Neutrophil (primary cell): Measurements from ENCODE around the gene TMEM231.
A peak's percentile ranks its signal among the peaks of the same experiment; 100 is the strongest.
"Not testable (repeated sequence)": the region's sequence is repeated elsewhere in the genome, so short reads cannot be mapped to it uniquely, and the experiment has no call there.

ENCODE experiments used
- H3K27ac ChIP-seq: fragments of 200-600 bp; sonication (generic); 2 replicates; pipeline ENCODE4 v1.5.1; 2016; ENCODE audit warnings: mild to moderate bottlenecking, moderate library complexity
- H3K27me3 ChIP-seq: fragments of 200-600 bp; sonication (generic); 2 replicates; pipeline ENCODE4 v1.6.0; 2016; ENCODE audit warnings: mild to moderate bottlenecking
- H3K36me3 ChIP-seq: fragments of 200-600 bp; sonication (generic); 2 replicates; pipeline ENCODE4 v1.5.1; 2017
- H3K4me1 ChIP-seq, 2 experiments: fragments of 200-600 bp in 1 of 2; sonication (generic) in 1 of 2; 1 replicate in 1 of 2; 2 replicates in 1 of 2; pipeline versions ENCODE4 v1.5.1 to v1.6.1; 2013 to 2016; ENCODE audit warnings: low read depth in 1 of 2, low read length in 1 of 2, mild to moderate bottlenecking in 1 of 2, moderate library complexity in 1 of 2; ENCODE audit not compliant: control insufficient read depth in 1 of 2, insufficient read depth in 1 of 2
- H3K4me3 ChIP-seq, 2 experiments: fragments of 200-600 bp in 1 of 2; sonication (generic) in 1 of 2; 1 replicate in 1 of 2; 2 replicates in 1 of 2; pipeline ENCODE4 v1.5.1; 2013 to 2016; ENCODE audit warnings: low read depth in 1 of 2, low read length in 1 of 2, mild to moderate bottlenecking in 1 of 2, moderate library complexity in 1 of 2
- H3K9me3 ChIP-seq: fragments of 200-600 bp; sonication (generic); 2 replicates; pipeline ENCODE4 v1.5.1; 2016
- TF ChIP-seq, protein P1 (sequence below): fragments of 200-600 bp; sonication (generic); IDR thresholded peaks from 2 replicates; pipeline ENCODE4 v1.5.1; 2016; ENCODE audit warnings: antibody characterized with exemption

Gene TMEM231

DNA sequence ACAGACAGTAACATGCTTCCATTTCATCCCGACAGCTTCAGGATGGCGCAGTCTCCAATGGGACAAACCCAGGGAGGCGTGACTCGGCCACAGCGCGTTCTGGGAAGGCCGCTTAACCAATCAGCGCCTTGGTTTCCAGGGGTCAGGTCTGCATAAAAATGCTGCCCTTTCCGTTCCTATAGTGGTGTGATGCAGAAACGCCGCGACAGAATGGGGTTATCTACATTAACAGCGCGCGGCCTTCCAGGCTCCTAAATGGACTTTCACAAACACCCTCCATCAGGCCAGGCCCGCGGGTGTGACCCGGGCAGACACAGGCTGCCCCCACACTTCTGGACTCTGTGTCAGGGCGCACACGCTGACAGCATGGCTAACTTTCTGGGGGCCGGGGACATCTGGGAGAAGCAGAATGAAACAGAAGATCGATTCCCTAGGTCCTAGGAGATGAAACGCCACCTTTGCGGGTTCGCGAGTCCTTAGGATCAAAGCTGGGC, 792 bp downstream of the TMEM231 start:
- peaks cover 16 to 17% of the 10 kb centered on the region in 2 experiments for H3K4me1 ChIP-seq

DNA sequence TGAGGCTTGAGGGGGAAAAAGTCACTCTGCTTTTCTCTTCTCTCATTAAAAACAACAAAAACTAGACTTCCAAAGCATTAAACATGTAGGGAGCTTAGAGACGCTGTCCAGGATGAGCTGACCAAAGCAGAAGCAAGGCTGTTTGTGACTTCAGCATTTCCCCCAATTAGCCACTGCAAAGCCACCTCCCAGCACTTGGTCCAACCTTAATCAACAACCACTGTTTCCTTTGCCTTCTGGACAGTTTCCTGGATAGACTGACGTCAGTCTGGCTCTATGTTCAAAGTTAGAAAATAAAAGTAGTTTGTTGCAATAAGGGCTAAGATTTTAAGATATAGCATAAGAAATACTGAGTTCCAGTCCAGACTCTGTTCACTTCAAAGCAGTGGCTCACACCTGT, 3.1 kb downstream of the TMEM231 start:
- H3K9me3 ChIP-seq, result no peaks in the 10 kb centered on the region
- peaks cover 16 to 17% of the 10 kb centered on the region in 2 experiments for H3K4me1 ChIP-seq
- no peaks in the 10 kb centered on the region for H3K36me3 ChIP-seq
- H3K27ac ChIP-seq, result no peak overlapping the region
- TF ChIP-seq, protein P1, sequence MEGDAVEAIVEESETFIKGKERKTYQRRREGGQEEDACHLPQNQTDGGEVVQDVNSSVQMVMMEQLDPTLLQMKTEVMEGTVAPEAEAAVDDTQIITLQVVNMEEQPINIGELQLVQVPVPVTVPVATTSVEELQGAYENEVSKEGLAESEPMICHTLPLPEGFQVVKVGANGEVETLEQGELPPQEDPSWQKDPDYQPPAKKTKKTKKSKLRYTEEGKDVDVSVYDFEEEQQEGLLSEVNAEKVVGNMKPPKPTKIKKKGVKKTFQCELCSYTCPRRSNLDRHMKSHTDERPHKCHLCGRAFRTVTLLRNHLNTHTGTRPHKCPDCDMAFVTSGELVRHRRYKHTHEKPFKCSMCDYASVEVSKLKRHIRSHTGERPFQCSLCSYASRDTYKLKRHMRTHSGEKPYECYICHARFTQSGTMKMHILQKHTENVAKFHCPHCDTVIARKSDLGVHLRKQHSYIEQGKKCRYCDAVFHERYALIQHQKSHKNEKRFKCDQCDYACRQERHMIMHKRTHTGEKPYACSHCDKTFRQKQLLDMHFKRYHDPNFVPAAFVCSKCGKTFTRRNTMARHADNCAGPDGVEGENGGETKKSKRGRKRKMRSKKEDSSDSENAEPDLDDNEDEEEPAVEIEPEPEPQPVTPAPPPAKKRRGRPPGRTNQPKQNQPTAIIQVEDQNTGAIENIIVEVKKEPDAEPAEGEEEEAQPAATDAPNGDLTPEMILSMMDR, result no peak
- H3K27me3 ChIP-seq, result peaks cover 35% of the 10 kb centered on the region
- no peak overlapping the region for H3K4me3 ChIP-seq

More for the DNA sequence above, 792 bp downstream of the TMEM231 start:
- Histone ChIP-seq H3K27me3 (peaks cover 55% of the 10 kb centered on the region), H3K27ac (no peak overlapping the region), H3K4me3 (peak overlapping the region; percentile 78 to 89), H3K36me3 (no peaks in the 10 kb centered on the region), H3K9me3 (no peaks in the 10 kb centered on the region)
- TF ChIP-seq, protein P1, result no peak

DNA sequence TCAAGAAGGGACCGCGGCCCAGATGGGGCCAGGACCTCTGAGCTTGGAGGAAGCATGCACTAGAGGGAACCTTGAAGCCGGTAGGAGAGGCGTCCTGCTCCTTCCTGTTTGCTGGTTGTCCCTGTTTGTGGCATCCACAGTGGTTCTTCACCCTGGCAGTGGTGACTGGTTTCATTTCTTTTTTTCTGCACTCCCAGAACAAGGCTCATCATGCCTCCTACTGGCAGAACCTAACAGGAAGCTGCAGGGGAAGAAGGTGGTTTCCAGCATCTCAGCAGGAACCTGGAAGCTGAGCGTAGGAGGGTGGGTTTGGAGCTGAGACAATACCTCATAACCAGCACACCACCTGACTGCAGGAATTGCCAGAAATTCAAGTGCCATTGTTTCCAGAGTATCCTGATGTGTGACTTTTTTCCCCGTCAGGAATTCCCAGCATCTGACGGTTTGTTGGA, 5.8 kb downstream of the TMEM231 start:
- TF ChIP-seq, protein P1, result no peak
- no peaks in the 10 kb centered on the region for H3K36me3 ChIP-seq
- peaks cover 27% of the 10 kb centered on the region for H3K27me3 ChIP-seq
- H3K9me3 ChIP-seq, result no peaks in the 10 kb centered on the region
- H3K4me3 ChIP-seq, result no peak overlapping the region
- H3K4me1 ChIP-seq, result peaks cover 2% of the 10 kb centered on the region in 2 experiments
- H3K27ac ChIP-seq, result no peak overlapping the region

DNA sequence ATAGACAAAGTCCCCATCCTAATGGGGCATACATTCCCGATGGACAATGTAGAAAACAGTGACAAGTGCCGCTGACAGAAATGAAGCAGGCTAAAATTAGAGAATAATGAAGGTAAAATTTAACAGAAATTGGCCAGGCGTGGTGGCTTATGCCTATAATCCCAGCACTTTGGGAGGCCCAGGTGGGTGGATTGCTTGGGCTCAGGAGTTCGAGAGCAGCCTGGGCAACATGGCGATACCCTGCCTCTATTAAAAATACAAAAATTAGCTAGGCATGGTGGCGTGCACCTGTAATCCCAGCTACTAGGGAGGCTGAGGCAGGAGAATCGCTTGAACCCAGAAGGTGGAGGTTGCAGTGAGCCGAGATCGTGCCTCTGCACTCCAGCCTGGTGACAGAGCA, 7.6 kb downstream of the TMEM231 start:
- not testable (repeated sequence) for H3K36me3 ChIP-seq, H3K27me3 ChIP-seq, H3K9me3 ChIP-seq, H3K4me1 ChIP-seq, H3K27ac ChIP-seq, H3K4me3 ChIP-seq

DNA sequence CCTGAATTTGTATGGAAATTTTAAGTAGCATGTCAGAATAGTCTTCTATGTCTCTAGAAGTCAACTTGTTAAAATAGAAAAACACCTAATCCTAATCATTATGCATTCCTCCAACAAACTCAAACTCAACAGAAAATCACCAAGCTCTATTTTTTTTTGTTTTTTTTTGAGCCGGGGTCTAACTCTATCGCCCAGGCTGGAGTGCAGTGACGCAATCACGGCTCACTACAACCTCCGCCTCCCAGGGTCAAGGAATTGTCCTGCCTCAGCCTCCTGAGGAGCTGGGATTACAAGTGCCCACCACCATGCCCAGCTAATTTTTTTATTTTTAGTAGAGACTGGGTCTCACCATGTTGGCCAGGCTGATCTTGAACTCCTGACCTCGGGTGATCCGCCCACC, 9.8 kb downstream of the TMEM231 start:
- H3K27me3 ChIP-seq, result no peaks in the 10 kb centered on the region
- TF ChIP-seq, protein P1, result no peak
- no peak overlapping the region for H3K4me3 ChIP-seq
- no peaks in the 10 kb centered on the region for H3K36me3 ChIP-seq
- no peaks in the 10 kb centered on the region for H3K9me3 ChIP-seq
- H3K27ac ChIP-seq, result no peak overlapping the region
- no peaks in the 10 kb centered on the region for H3K4me1 ChIP-seq

DNA sequence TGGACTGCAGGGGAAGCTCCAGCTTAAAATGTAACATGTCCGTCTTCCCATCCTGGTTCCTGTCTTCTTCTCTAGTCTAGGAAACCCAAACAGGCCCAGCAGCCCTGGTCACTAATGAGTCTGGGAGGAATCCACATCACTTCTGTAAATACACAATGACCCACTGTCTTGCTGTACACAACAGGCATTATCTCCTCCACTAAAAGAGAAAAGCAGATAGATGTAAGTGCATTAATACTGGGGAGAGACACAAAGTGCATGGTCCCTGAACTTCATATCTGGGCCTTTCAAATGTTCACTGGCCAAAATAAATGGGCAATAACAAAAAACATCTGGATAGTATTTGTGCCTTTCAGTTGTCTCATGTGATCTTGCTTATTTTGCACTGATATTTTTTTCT, 10.2 kb downstream of the TMEM231 start:
- H3K27ac ChIP-seq, H3K9me3 ChIP-seq, H3K4me1 ChIP-seq: not testable (repeated sequence)

DNA sequence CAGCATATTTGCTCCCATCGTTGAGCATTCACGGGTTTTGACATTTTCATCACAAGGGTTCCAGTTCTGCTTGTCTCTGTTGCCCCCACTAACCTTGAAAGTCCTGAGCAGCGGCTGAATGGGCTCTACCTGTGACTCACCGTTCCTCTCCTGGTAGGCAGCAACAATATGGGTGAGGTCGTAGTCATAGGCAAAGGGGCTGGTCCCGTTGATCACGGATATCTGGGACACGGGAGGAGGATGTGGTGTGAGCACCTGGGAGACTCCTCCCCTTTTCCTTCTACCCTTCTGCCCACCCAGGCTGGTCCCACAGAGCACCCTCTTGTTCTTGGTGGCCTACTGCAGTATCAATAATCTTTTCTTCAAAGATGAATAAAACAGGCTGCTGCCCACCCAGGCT, 13.6 kb downstream of the TMEM231 start:
- H3K4me3 ChIP-seq, H3K4me1 ChIP-seq, H3K27me3 ChIP-seq, H3K36me3 ChIP-seq, H3K27ac ChIP-seq, H3K9me3 ChIP-seq: not testable (repeated sequence)

More for the DNA sequence above, 10.2 kb downstream of the TMEM231 start:
- H3K36me3 ChIP-seq, H3K27me3 ChIP-seq, H3K4me3 ChIP-seq: not testable (repeated sequence)
